HG03039 (cell line): ENCODE measurements around the gene TNFRSF1B.

Experiments
- ATAC-seq: cut with Tn5 transposase; IDR thresholded peaks from one replicate; pipeline ENCODE4 v1.9.1; 2021; ENCODE audit warnings: mild to moderate bottlenecking, moderate library complexity; ENCODE audit not compliant: unreplicated experiment

The TNFRSF1B gene

GRCh38 chr1:12155328-12155727 lies 11.5 kb upstream of the TNFRSF1B start:
- no peak for ATAC-seq

GRCh38 chr1:12157366-12158231 lies 9.2 kb upstream of the TNFRSF1B start:
- no peak for ATAC-seq

GRCh38 chr1:12158357-12159092 lies 8.3 kb upstream of the TNFRSF1B start:
- no peak for ATAC-seq

GRCh38 chr1:12159816-12160215 lies 7.0 kb upstream of the TNFRSF1B start:
- no peak for ATAC-seq

GRCh38 chr1:12161324-12161661 lies 5.5 kb upstream of the TNFRSF1B start:
- no peak for ATAC-seq

GRCh38 chr1:12161662-12162458 lies 4.9 kb upstream of the TNFRSF1B start:
- peak; percentile 60 for ATAC-seq

- no peak for ATAC-seq
Measured at GRCh38 chr1:12162459-12163137, 4.2 kb upstream of the TNFRSF1B start.

GRCh38 chr1:12163210-12163609 lies 3.6 kb upstream of the TNFRSF1B start:
- ATAC-seq = no peak

GRCh38 chr1:12164210-12164609 lies 2.6 kb upstream of the TNFRSF1B start:
- no peak for ATAC-seq

GRCh38 chr1:12165342-12165741 lies 1.4 kb upstream of the TNFRSF1B start:
- ATAC-seq = no peak

GRCh38 chr1:12167493-12168429 lies 970 bp downstream of the TNFRSF1B start:
- no peak for ATAC-seq

GRCh38 chr1:12168451-12169160 lies 1.8 kb downstream of the TNFRSF1B start:
- no peak for ATAC-seq

- no peak for ATAC-seq
Measured at GRCh38 chr1:12169442-12170135, 2.8 kb downstream of the TNFRSF1B start.

- ATAC-seq = no peak
Measured at GRCh38 chr1:12170263-12170671, 3.5 kb downstream of the TNFRSF1B start.

GRCh38 chr1:12171206-12172041 lies 4.6 kb downstream of the TNFRSF1B start:
- no peak for ATAC-seq

- no peak for ATAC-seq
Measured at GRCh38 chr1:12172042-12172851, 5.5 kb downstream of the TNFRSF1B start.

- ATAC-seq = no peak
Measured at GRCh38 chr1:12173041-12173509, 6.3 kb downstream of the TNFRSF1B start.
